GM23338 (cell line): ENCODE results near the gene HSPB3. TPM values are rescaled to one million over a fixed set of nuclear protein-coding genes. Genes with fewer than 3 reads are reported as not detected.

Source experiments
- ATAC-seq: fragments of 200-7000 bp; cut with Tn5 transposase; 3 replicates; pipeline ENCODE4 v1.9.1; 2020
- DNase-seq: peaks from one replicate; pipeline ENCODE4 v3.0.0-alpha.2; 2015; ENCODE audit warnings: low spot score
- H2AFZ ChIP-seq: fragments of 200-600 bp; sonication (generic); 2 replicates; pipeline ENCODE4 v1.8.0; 2016; ENCODE audit warnings: antibody characterized with exemption, mild to moderate bottlenecking, moderate library complexity
- H3F3A ChIP-seq: fragments of 200-600 bp; sonication (generic); replicated peaks from 2 replicates; pipeline ENCODE4 v1.8.0; 2017; ENCODE audit warnings: antibody characterized with exemption, mixed run types, low read depth
- H3K27ac ChIP-seq: fragments of 200-600 bp; sonication (generic); 2 replicates; pipeline ENCODE4 v1.6.1; 2016; ENCODE audit warnings: low read depth
- H3K27me3 ChIP-seq: fragments of 200-600 bp; sonication (generic); 2 replicates; pipeline ENCODE4 v1.8.0; 2016; ENCODE audit warnings: mild to moderate bottlenecking, mixed run types, moderate library complexity; ENCODE audit not compliant: insufficient read depth
- H3K36me3 ChIP-seq: fragments of 200-600 bp; sonication (generic); 2 replicates; pipeline ENCODE4 v1.8.0; 2016; ENCODE audit warnings: mild to moderate bottlenecking; ENCODE audit not compliant: insufficient read depth
- H3K4me1 ChIP-seq: fragments of 200-600 bp; sonication (generic); 2 replicates; pipeline ENCODE4 v1.8.0; 2016; ENCODE audit warnings: mild to moderate bottlenecking, moderate library complexity; ENCODE audit not compliant: insufficient read depth
- H3K4me2 ChIP-seq: fragments of 200-600 bp; sonication (generic); 2 replicates; pipeline ENCODE4 v1.7.1; 2017; ENCODE audit warnings: mixed run types
- H3K4me3 ChIP-seq: fragments of 200-600 bp; sonication (generic); 2 replicates; pipeline ENCODE4 v1.6.1; 2016; ENCODE audit warnings: mixed run types
- H3K79me2 ChIP-seq: fragments of 200-600 bp; sonication (generic); replicated peaks from 2 replicates; pipeline ENCODE4 v1.8.0; 2017; ENCODE audit warnings: mild to moderate bottlenecking; ENCODE audit not compliant: insufficient read depth
- H3K9me2 ChIP-seq: fragments of 200-600 bp; sonication (generic); 2 replicates; pipeline ENCODE4 v1.8.0; 2017; ENCODE audit not compliant: insufficient read depth
- H4K20me1 ChIP-seq: fragments of 200-600 bp; sonication (generic); replicated peaks from 2 replicates; pipeline ENCODE4 v1.8.0; 2017; ENCODE audit warnings: mild to moderate bottlenecking; ENCODE audit not compliant: insufficient read depth
- H3K27ac Mint-ChIP-seq: 2 replicates; pipeline ENCODE4 v1.8.0; 2020; ENCODE audit warnings: inconsistent platforms, mild to moderate bottlenecking, moderate library complexity, mixed read lengths
- H3K27me3 Mint-ChIP-seq: 3 replicates; pipeline ENCODE4 v1.8.0; 2022; ENCODE audit warnings: low read depth, mild to moderate bottlenecking, moderate library complexity, mixed read lengths, inconsistent platforms; ENCODE audit not compliant: insufficient read depth, poor library complexity
- H3K36me3 Mint-ChIP-seq: 3 replicates; pipeline ENCODE4 v1.8.0; 2021; ENCODE audit warnings: low read depth, mild to moderate bottlenecking, inconsistent platforms, moderate library complexity, mixed read lengths
- H3K4me1 Mint-ChIP-seq: 3 replicates; pipeline ENCODE4 v1.8.0; 2020; ENCODE audit warnings: mild to moderate bottlenecking, inconsistent platforms, mixed read lengths
- H3K4me3 Mint-ChIP-seq: 3 replicates; pipeline ENCODE4 v1.8.0; 2021; ENCODE audit warnings: moderate library complexity, mild to moderate bottlenecking, inconsistent platforms, mixed read lengths
- H3K9me3 Mint-ChIP-seq: 3 replicates; pipeline ENCODE4 v1.8.0; 2020; ENCODE audit warnings: moderate library complexity, mild to moderate bottlenecking, inconsistent platforms, mixed read lengths
- CTCF ChIP-seq, 2 experiments: fragments of 200-600 bp in 1 of 2; sonication (generic) in 1 of 2; conservative IDR thresholded peaks; 2 replicates each; pipeline versions ENCODE4 v1.5.1 to v1.6.1; 2016 to 2017; ENCODE audit warnings: antibody characterized with exemption in 2 of 2, low read depth in 2 of 2, mild to moderate bottlenecking in 2 of 2, moderate library complexity in 1 of 2
- EZH2phosphoT487 ChIP-seq: fragments of 200-600 bp; sonication (generic); IDR thresholded peaks from one replicate; pipeline ENCODE4 v1.8.1; 2018; ENCODE audit warnings: antibody characterized with exemption; ENCODE audit not compliant: unreplicated experiment
- JUNB ChIP-seq: IDR thresholded peaks from one replicate; pipeline ENCODE4 v1.6.1; 2016; ENCODE audit warnings: antibody characterized with exemption; ENCODE audit not compliant: unreplicated experiment
- ZNF114 ChIP-seq: fragments of 250-450 bp; sonication (Bioruptor Pico); IDR thresholded peaks from 2 replicates; pipeline ENCODE4 v1.5.0; 2020; ENCODE audit warnings: mild to moderate bottlenecking, moderate library complexity
- ZNF331 ChIP-seq: fragments of 250-450 bp; sonication (Bioruptor Pico); IDR thresholded peaks from 2 replicates; pipeline ENCODE4 v1.5.0; 2020; ENCODE audit warnings: low read depth, mild to moderate bottlenecking, moderate library complexity
- polyA plus RNA-seq: library from polyadenylated mRNA; unstranded; fragments of >200 nt; fragmentation: Nextera tagmentation; extraction: Ambion mirVana; gene quantifications from 2 replicates; pipeline ENCODE4 v1.2.1, GENCODE V29; 2016
- total RNA-seq: library from RNA; depleted of rRNA; stranded (reverse); fragments of >200 nt; shearing (Covaris generic); gene quantifications from 2 replicates; pipeline ENCODE4 v1.2.3, GENCODE V29; 2014
- TF ChIP-seq, protein P1 (sequence below): IDR thresholded peaks from 2 replicates; pipeline ENCODE4 v1.6.1; 2016; ENCODE audit warnings: antibody characterized with exemption
- TF ChIP-seq, protein P2 (sequence below): fragments of 250-450 bp; sonication (Bioruptor Pico); IDR thresholded peaks from 2 replicates; pipeline ENCODE4 v1.5.0; 2020; ENCODE audit warnings: mild to moderate bottlenecking, moderate library complexity

Gene HSPB3
- total and polyA plus RNA-seq, 2 experiments from 2014 or later, result not detected

GRCh38 chr5:54449923-54450322 lies 5.6 kb upstream of the HSPB3 start:
- Histone ChIP-seq H3K36me3 (no peaks in the 10 kb centered on the region), H3K4me3 (no peak overlapping the region), H3F3A (no peaks in the 10 kb centered on the region), H3K27me3 (no peaks in the 10 kb centered on the region), H4K20me1 (no peaks in the 10 kb centered on the region), H3K27ac (no peak overlapping the region), H2AFZ (no peak overlapping the region), H3K9me2 (peaks cover 5% of the 10 kb centered on the region; the same call in 1 of the 2 replicates), H3K4me2 (no peak overlapping the region), H3K4me1 (no peaks in the 10 kb centered on the region), H3K79me2 (no peaks in the 10 kb centered on the region)
- Mint-ChIP-seq H3K9me3 (peaks cover 4% of the 10 kb centered on the region; the same call in 2 of the 3 replicates), H3K4me1 (peaks cover 2% of the 10 kb centered on the region; the same call in 2 of the 3 replicates), H3K27ac (no peak overlapping the region), H3K27me3 (no peaks in the 10 kb centered on the region), H3K36me3 (peaks cover 5% of the 10 kb centered on the region; the same call in 1 of the 3 replicates), H3K4me3 (no peak overlapping the region)
- TF ChIP-seq JUNB, result no peak
- 0 out of 2 replicates have a peak, but pooled peaks have one; percentile 19 for TF ChIP-seq ZNF114
- DNase-seq (no peak), ATAC-seq (no peak)

DNA sequence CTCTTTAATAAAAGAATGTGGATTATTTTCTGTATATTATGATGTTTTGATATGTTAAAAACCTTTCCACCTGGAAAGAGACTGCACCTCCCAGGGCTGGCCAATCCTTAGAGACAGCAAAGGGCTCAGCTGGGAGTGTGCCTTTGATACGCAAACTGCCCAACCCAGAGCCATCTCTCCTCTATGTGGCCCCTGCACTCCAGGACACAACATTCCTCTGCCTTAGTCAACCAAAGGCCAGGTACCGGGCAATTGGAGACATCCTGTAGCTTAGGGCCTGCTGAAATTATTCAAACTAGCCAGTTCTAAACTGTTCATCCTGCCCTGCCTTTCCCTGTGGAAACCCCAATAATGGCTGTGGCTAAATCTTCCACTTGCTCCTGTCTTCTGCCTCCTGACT lies 5.0 kb upstream of the HSPB3 start:
- H3K27me3 Mint-ChIP-seq, result no peaks in the 10 kb centered on the region
- H3K4me3 ChIP-seq, result no peak overlapping the region
- DNase-seq, result peak; percentile 28
- no peaks in the 10 kb centered on the region for H3K36me3 ChIP-seq
- no peaks in the 10 kb centered on the region for H3F3A ChIP-seq
- no peaks in the 10 kb centered on the region for H4K20me1 ChIP-seq
- TF ChIP-seq, protein P1, sequence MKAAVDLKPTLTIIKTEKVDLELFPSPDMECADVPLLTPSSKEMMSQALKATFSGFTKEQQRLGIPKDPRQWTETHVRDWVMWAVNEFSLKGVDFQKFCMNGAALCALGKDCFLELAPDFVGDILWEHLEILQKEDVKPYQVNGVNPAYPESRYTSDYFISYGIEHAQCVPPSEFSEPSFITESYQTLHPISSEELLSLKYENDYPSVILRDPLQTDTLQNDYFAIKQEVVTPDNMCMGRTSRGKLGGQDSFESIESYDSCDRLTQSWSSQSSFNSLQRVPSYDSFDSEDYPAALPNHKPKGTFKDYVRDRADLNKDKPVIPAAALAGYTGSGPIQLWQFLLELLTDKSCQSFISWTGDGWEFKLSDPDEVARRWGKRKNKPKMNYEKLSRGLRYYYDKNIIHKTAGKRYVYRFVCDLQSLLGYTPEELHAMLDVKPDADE, result no peak
- TF ChIP-seq, protein P2, sequence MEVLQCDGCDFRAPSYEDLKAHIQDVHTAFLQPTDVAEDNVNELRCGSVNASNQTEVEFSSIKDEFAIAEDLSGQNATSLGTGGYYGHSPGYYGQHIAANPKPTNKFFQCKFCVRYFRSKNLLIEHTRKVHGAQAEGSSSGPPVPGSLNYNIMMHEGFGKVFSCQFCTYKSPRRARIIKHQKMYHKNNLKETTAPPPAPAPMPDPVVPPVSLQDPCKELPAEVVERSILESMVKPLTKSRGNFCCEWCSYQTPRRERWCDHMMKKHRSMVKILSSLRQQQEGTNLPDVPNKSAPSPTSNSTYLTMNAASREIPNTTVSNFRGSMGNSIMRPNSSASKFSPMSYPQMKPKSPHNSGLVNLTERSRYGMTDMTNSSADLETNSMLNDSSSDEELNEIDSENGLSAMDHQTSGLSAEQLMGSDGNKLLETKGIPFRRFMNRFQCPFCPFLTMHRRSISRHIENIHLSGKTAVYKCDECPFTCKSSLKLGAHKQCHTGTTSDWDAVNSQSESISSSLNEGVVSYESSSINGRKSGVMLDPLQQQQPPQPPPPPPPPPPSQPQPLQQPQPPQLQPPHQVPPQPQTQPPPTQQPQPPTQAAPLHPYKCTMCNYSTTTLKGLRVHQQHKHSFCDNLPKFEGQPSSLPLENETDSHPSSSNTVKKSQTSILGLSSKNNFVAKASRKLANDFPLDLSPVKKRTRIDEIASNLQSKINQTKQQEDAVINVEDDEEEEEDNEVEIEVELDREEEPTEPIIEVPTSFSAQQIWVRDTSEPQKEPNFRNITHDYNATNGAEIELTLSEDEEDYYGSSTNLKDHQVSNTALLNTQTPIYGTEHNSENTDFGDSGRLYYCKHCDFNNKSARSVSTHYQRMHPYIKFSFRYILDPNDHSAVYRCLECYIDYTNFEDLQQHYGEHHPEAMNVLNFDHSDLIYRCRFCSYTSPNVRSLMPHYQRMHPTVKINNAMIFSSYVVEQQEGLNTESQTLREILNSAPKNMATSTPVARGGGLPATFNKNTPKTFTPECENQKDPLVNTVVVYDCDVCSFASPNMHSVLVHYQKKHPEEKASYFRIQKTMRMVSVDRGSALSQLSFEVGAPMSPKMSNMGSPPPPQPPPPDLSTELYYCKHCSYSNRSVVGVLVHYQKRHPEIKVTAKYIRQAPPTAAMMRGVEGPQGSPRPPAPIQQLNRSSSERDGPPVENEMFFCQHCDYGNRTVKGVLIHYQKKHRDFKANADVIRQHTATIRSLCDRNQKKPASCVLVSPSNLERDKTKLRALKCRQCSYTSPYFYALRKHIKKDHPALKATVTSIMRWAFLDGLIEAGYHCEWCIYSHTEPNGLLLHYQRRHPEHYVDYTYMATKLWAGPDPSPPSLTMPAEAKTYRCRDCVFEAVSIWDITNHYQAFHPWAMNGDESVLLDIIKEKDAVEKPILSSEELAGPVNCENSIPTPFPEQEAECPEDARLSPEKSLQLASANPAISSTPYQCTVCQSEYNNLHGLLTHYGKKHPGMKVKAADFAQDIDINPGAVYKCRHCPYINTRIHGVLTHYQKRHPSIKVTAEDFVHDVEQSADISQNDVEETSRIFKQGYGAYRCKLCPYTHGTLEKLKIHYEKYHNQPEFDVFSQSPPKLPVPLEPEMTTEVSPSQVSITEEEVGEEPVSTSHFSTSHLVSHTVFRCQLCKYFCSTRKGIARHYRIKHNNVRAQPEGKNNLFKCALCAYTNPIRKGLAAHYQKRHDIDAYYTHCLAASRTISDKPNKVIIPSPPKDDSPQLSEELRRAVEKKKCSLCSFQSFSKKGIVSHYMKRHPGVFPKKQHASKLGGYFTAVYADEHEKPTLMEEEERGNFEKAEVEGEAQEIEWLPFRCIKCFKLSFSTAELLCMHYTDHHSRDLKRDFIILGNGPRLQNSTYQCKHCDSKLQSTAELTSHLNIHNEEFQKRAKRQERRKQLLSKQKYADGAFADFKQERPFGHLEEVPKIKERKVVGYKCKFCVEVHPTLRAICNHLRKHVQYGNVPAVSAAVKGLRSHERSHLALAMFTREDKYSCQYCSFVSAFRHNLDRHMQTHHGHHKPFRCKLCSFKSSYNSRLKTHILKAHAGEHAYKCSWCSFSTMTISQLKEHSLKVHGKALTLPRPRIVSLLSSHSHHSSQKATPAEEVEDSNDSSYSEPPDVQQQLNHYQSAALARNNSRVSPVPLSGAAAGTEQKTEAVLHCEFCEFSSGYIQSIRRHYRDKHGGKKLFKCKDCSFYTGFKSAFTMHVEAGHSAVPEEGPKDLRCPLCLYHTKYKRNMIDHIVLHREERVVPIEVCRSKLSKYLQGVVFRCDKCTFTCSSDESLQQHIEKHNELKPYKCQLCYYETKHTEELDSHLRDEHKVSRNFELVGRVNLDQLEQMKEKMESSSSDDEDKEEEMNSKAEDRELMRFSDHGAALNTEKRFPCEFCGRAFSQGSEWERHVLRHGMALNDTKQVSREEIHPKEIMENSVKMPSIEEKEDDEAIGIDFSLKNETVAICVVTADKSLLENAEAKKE (CRISPR knock-in tag), result peak; percentile 91
- TF ChIP-seq ZNF331 (CRISPR knock-in tag), result no peak
- no peak for TF ChIP-seq CTCF (conservative IDR thresholded peaks at IDR 0.05; ENCODE audit: low read depth in 2 of 2)
- TF ChIP-seq EZH2phosphoT487, result no peak
- no peaks in the 10 kb centered on the region for H3K79me2 ChIP-seq
- H3K27me3 ChIP-seq, result no peaks in the 10 kb centered on the region
- H3K4me2 ChIP-seq, result 0 out of 2 replicates have a peak overlapping the region, but pooled peaks have one; percentile 31
- no peak overlapping the region for H2AFZ ChIP-seq
- no peaks in the 10 kb centered on the region for H3K9me3 Mint-ChIP-seq
- H3K4me1 ChIP-seq, result no peaks in the 10 kb centered on the region
- no peak overlapping the region for H3K4me3 Mint-ChIP-seq
- H3K9me2 ChIP-seq, result peaks cover 5% of the 10 kb centered on the region; the same call in 1 of the 2 replicates
- H3K27ac Mint-ChIP-seq, result no peak overlapping the region
- H3K36me3 Mint-ChIP-seq, result no peaks in the 10 kb centered on the region
- ATAC-seq, result peak; percentile 92
- no peak overlapping the region for H3K27ac ChIP-seq
- no peaks in the 10 kb centered on the region for H3K4me1 Mint-ChIP-seq
